ENCODE measurements around the gene HSF5. TPM values are rescaled to one million over a fixed set of nuclear protein-coding genes. Genes with fewer than 3 reads are reported as not detected.

Gene HSF5
- total and polyA plus RNA-seq, 2 of the 13 experiments (the other 11 are each of a cell fraction or from before 2014, with no cell fraction given): not detected

DNA sequence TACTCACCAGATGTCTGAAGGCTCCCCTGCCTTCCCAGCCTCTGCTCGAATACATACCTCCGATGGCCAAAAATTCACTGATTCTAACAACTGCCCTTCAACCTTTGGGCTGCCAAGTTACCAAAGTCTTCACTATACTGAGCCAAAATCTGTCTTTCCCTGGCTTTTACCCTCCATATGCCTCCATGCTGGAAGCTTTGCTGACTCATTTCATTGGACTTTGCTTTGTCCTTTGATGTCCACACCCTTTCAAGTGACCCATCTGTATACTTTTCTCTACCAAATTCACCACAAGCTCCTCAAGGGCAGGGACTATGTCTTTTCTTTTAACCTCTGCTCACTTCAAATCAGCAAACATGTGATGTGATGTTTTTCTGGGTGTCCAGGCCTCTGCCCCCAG, 47.2 kb upstream of the HSF5 start (continued):
- TF ChIP-seq PRMT3 (CRISPR knock-in tag; IDR thresholded peaks at IDR 0.05; ENCODE audit: borderline replicate concordance, low read depth) (no peak), GFI1 (CRISPR knock-in tag; IDR thresholded peaks at IDR 0.05; ENCODE audit: borderline replicate concordance) (no peak), NFRKB (IDR thresholded peaks at IDR 0.05) (no peak), ZNF468 (CRISPR knock-in tag; IDR thresholded peaks at IDR 0.05) (0 out of 2 replicates have a peak, but pooled peaks have one; percentile 59), SOX5 (CRISPR knock-in tag; IDR thresholded peaks at IDR 0.05; ENCODE audit: borderline replicate concordance) (peak; percentile 62; the same call in 1 of the 2 replicates), TCF7 (IDR thresholded peaks at IDR 0.05; ENCODE audit: low read depth) (peak; percentile 90), ZNF205 (CRISPR knock-in tag; IDR thresholded peaks at IDR 0.05) (no peak), NAIF1 (CRISPR knock-in tag; IDR thresholded peaks at IDR 0.05; ENCODE audit: borderline replicate concordance) (no peak), ZBTB20 (CRISPR knock-in tag; IDR thresholded peaks at IDR 0.05; ENCODE audit: borderline replicate concordance, low read depth) (0 out of 2 replicates have a peak, but pooled peaks have one; percentile 10), MAFG (CRISPR knock-in tag; IDR thresholded peaks at IDR 0.05) (no peak), ZFP36L1 (CRISPR knock-in tag; IDR thresholded peaks at IDR 0.05) (no peak)
- TF ChIP-seq, protein P1, sequence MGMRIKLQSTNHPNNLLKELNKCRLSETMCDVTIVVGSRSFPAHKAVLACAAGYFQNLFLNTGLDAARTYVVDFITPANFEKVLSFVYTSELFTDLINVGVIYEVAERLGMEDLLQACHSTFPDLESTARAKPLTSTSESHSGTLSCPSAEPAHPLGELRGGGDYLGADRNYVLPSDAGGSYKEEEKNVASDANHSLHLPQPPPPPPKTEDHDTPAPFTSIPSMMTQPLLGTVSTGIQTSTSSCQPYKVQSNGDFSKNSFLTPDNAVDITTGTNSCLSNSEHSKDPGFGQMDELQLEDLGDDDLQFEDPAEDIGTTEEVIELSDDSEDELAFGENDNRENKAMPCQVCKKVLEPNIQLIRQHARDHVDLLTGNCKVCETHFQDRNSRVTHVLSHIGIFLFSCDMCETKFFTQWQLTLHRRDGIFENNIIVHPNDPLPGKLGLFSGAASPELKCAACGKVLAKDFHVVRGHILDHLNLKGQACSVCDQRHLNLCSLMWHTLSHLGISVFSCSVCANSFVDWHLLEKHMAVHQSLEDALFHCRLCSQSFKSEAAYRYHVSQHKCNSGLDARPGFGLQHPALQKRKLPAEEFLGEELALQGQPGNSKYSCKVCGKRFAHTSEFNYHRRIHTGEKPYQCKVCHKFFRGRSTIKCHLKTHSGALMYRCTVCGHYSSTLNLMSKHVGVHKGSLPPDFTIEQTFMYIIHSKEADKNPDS (CRISPR knock-in tag; IDR thresholded peaks at IDR 0.05): no peak
- TF ChIP-seq, protein P2, sequence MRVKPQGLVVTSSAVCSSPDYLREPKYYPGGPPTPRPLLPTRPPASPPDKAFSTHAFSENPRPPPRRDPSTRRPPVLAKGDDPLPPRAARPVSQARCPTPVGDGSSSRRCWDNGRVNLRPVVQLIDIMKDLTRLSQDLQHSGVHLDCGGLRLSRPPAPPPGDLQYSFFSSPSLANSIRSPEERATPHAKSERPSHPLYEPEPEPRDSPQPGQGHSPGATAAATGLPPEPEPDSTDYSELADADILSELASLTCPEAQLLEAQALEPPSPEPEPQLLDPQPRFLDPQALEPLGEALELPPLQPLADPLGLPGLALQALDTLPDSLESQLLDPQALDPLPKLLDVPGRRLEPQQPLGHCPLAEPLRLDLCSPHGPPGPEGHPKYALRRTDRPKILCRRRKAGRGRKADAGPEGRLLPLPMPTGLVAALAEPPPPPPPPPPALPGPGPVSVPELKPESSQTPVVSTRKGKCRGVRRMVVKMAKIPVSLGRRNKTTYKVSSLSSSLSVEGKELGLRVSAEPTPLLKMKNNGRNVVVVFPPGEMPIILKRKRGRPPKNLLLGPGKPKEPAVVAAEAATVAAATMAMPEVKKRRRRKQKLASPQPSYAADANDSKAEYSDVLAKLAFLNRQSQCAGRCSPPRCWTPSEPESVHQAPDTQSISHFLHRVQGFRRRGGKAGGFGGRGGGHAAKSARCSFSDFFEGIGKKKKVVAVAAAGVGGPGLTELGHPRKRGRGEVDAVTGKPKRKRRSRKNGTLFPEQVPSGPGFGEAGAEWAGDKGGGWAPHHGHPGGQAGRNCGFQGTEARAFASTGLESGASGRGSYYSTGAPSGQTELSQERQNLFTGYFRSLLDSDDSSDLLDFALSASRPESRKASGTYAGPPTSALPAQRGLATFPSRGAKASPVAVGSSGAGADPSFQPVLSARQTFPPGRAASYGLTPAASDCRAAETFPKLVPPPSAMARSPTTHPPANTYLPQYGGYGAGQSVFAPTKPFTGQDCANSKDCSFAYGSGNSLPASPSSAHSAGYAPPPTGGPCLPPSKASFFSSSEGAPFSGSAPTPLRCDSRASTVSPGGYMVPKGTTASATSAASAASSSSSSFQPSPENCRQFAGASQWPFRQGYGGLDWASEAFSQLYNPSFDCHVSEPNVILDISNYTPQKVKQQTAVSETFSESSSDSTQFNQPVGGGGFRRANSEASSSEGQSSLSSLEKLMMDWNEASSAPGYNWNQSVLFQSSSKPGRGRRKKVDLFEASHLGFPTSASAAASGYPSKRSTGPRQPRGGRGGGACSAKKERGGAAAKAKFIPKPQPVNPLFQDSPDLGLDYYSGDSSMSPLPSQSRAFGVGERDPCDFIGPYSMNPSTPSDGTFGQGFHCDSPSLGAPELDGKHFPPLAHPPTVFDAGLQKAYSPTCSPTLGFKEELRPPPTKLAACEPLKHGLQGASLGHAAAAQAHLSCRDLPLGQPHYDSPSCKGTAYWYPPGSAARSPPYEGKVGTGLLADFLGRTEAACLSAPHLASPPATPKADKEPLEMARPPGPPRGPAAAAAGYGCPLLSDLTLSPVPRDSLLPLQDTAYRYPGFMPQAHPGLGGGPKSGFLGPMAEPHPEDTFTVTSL (CRISPR knock-in tag; IDR thresholded peaks at IDR 0.05; ENCODE audit: borderline replicate concordance): 0 out of 2 replicates have a peak, but pooled peaks have one; percentile 14
- TF ChIP-seq, protein P3, sequence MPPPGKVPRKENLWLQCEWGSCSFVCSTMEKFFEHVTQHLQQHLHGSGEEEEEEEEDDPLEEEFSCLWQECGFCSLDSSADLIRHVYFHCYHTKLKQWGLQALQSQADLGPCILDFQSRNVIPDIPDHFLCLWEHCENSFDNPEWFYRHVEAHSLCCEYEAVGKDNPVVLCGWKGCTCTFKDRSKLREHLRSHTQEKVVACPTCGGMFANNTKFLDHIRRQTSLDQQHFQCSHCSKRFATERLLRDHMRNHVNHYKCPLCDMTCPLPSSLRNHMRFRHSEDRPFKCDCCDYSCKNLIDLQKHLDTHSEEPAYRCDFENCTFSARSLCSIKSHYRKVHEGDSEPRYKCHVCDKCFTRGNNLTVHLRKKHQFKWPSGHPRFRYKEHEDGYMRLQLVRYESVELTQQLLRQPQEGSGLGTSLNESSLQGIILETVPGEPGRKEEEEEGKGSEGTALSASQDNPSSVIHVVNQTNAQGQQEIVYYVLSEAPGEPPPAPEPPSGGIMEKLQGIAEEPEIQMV (CRISPR knock-in tag; IDR thresholded peaks at IDR 0.05; ENCODE audit: low read depth): no peak
- TF ChIP-seq, protein P4, sequence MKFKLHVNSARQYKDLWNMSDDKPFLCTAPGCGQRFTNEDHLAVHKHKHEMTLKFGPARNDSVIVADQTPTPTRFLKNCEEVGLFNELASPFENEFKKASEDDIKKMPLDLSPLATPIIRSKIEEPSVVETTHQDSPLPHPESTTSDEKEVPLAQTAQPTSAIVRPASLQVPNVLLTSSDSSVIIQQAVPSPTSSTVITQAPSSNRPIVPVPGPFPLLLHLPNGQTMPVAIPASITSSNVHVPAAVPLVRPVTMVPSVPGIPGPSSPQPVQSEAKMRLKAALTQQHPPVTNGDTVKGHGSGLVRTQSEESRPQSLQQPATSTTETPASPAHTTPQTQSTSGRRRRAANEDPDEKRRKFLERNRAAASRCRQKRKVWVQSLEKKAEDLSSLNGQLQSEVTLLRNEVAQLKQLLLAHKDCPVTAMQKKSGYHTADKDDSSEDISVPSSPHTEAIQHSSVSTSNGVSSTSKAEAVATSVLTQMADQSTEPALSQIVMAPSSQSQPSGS (CRISPR knock-in tag; IDR thresholded peaks at IDR 0.05): no peak
- TF ChIP-seq, protein P5, sequence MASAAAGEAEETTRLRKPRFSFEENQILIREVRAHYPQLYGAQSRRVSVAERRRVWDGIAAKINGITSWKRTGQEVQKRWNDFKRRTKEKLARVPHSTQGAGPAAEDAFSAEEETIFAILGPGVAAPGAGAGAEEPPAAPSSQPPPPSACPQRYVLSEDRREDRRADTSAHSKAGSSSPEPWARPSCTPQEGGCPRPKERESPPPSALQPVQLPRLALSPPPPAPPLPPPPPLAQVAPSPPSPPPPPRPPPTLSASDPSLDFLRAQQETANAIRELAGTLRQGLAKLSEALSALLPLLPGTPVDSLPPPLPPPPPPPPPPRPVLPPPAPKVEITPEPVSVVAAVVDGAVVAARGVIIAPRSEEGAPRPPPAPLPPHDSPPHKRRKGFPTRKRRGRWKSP (CRISPR knock-in tag; IDR thresholded peaks at IDR 0.05): no peak
- TF ChIP-seq, protein P6, sequence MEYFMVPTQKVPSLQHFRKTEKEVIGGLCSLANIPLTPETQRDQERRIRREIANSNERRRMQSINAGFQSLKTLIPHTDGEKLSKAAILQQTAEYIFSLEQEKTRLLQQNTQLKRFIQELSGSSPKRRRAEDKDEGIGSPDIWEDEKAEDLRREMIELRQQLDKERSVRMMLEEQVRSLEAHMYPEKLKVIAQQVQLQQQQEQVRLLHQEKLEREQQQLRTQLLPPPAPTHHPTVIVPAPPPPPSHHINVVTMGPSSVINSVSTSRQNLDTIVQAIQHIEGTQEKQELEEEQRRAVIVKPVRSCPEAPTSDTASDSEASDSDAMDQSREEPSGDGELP (IDR thresholded peaks at IDR 0.05; ENCODE audit: borderline replicate concordance, low read depth): no peak

All from HepG2 (cell line).